HG03469 (cell line): ENCODE data around the gene RBM45.

ENCODE experiments used
- ATAC-seq: cut with Tn5 transposase; IDR thresholded peaks from one replicate; pipeline ENCODE4 v1.9.1; 2021; ENCODE audit warnings: mild to moderate bottlenecking, moderate library complexity, moderate number of reproducible peaks; ENCODE audit not compliant: unreplicated experiment

The RBM45 gene

DNA sequence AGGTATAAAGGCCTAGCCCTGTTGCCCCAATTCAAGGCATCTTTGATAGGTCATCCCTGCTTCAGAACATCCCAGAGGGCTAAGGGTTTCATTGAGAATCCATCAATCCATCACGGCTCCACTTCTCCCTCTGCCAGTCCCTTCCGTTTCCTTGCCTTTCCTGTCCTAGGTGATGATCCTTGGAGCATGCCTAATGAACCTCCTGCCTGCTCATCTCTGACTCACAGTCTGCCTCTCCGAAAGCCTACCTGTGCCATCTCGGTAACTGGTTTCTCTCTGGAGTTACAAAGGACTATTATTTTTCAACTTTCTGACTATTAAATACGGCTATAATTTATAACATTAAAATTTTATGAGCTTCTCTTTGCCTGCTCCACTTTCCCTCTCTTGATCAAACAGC, 45.3 kb downstream of the RBM45 start:
- no peak for ATAC-seq

DNA sequence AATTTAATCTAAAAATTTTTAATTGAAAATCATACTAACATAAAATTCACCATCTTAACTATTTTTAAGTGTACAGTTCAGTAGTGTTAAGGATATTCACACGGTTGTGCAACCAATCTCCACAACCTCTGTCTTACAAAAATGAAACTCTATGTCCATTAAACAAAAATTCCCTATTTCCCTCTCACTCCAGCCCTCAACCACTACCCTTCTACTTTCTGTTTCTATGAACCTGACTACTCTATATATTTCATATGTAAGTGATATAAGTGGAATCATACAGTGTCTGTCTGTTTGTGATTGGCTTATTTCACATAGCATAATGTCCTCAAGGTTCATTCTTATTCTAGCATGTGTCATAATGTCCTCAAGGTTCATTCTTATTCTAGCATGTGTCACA, 47.7 kb downstream of the RBM45 start:
- no peak for ATAC-seq

DNA sequence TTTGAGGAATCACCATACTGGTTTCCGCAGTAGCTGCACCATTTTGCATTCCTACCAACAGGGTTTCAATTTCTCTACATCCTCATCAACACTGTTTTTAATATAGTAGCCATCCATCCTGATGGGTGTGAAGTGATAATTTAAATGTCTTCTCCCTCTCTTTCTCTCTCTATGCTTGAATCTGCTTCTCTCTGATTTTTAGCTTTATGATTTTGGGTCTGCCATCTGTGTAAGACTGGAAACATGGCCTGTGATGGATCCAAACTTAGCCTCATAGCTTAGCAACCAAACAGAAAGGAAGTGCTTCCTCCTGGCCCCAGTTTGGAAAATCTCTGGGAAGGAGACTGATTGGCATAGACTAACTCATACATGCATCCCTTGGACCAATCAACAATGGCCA, 48.4 kb downstream of the RBM45 start:
- ATAC-seq = no peak

DNA sequence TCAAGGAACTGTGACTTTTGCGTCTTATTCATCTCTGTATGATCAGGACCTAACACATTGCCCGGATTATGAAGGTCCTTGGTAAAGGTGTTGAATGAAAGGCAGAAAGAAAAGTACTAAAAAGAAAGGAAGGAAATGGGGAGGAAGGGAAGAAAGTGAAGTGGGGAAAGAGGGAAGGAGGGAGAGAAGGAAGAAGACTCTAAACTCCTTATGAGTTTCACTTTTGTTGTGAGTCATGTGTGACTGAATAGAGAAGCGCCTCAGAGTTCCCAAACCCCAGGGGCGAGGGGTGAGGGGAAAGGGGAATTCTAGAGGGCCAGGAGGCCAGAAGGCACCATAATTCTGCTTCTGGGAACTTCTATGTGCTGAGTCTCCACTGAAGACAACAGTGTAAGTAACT, 51.2 kb downstream of the RBM45 start:
- ATAC-seq = no peak

DNA sequence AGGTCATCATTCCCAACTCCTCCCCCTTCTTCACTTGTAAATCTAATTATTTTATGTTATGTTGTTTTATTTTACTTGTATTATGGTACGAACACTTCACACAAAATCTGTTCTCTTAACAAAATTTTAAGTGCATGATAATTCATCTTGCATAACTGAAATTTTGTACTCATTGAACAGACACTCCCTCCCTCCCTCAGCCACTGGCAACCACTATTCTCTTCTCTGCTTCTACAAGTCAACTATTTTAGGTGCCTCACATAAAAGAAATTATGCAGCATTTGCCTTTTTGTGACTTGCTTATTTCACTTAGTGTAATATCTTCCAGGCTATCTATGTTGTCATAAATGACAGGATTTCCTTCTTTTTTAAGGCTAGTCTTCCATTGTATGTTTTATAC, 51.7 kb downstream of the RBM45 start:
- ATAC-seq = no peak

DNA sequence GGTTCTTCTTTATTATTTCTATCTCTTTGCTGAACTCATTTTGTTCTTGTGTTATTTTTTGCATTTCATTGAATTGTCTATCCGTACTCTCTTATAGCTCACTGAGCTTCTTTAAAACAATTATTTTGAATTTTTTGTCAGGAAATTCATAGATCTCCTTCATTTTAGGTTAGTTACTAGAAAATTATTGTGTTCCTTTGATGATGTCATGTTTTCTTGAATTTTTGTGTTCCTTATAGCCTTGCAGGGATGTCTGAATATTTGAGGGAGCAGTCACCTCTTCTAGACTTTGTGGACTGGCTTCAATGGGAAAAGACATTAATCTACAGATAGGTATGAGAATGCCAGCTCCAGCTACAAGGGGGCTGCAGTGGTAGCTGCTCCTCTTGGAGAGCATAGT, 61.4 kb downstream of the RBM45 start:
- no peak for ATAC-seq

DNA sequence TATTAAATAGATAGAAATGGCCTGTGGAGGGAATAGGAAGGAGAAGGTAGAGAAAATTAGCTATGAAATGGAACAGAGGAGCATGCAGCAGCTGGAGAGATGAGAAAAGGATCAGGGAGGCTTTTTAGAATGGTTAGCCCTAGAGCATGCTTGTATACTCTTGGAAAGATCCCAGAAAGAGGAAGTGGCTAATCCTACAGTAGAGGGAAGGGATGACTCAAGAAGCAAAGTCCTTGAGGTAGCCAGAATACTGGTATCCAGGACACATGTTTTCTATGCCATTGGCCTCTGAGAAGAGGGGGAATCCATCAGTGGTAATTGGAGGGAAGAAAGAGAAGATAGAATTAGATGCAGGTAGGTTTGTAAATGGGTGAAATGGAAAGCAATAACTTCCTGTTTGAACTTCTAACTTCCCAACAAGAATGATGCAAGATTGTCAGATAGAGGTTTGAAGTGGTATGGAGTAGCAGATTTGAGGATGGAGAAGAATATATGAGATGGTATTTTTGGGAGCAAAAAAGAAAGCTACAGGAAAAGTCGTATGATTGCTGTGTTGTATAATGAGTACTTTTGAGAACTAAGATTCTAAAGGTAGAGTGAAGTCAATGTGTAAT, 64.9 kb downstream of the RBM45 start:
- ATAC-seq = no peak
